Cardiac fibroblast (primary cell): ENCODE data around the gene CDK5.

Experiments used
- DNase-seq, 2 donors: peaks; one replicate each; pipeline versions ENCODE4 v3.0.0 to v3.0.0-alpha.2; 2010; ENCODE audit warnings: low read depth in 2 of 2
- H3K4me3 ChIP-seq, 2 donors: replicated peaks in 1 of 2; 1 replicate in 1 of 2; 2 replicates in 1 of 2; pipeline ENCODE4 v1.5.1; 2011; ENCODE audit warnings: low read depth in 2 of 2, low read length in 2 of 2, mild to moderate bottlenecking in 2 of 2, moderate library complexity in 1 of 2
- CTCF ChIP-seq: IDR thresholded peaks from one replicate; pipeline ENCODE4 v1.5.1; 2011; ENCODE audit warnings: low read depth, mild to moderate bottlenecking, low read length, inconsistent platforms

Gene CDK5

GRCh38 chr7:151086802-151087244, 29.1 kb upstream of the CDK5 start:
- DNase-seq = peak in 1 of 2 donors; percentile 47
- H3K4me3 ChIP-seq = peak overlapping the region; percentile 74 to 81
- no peak for TF ChIP-seq CTCF

- DNase-seq = peak; percentile 66 to 81
- no peak for TF ChIP-seq CTCF
- H3K4me3 ChIP-seq = peak within 1 kb of the TSS; percentile 74 to 81
Observed at GRCh38 chr7:151085691-151086620, 28.3 kb upstream of the CDK5 start, which contains the start of gene AGAP3. AGAP3 (plus strand) TSS chr7:151086475; CDS start chr7:151086742, 267 bp downstream.

- TF ChIP-seq CTCF = no peak
- H3K4me3 ChIP-seq = peak overlapping the region in 1 of 2 donors; percentile 53
- DNase-seq = peak in 1 of 2 donors; percentile 37
Observed at GRCh38 chr7:151085329-151085690, 27.6 kb upstream of the CDK5 start.

- no peak for DNase-seq
- TF ChIP-seq CTCF = no peak
- peak overlapping the region; percentile 73 to 76 for H3K4me3 ChIP-seq
Observed at GRCh38 chr7:151083824-151084160, 26.1 kb upstream of the CDK5 start.

- peak; percentile 46 to 61 for DNase-seq
- no peak for TF ChIP-seq CTCF
- peak within 1 kb of the TSS; percentile 73 to 76 for H3K4me3 ChIP-seq
Observed at GRCh38 chr7:151083071-151083823, 25.6 kb upstream of the CDK5 start, which contains the start of gene TMUB1. TMUB1 (minus strand) TSS chr7:151083493; CDS start chr7:151082563, 930 bp downstream.

GRCh38 chr7:151082141-151083070, 24.7 kb upstream of the CDK5 start:
- DNase-seq = no peak
- peak overlapping the region; percentile 73 to 76 for H3K4me3 ChIP-seq
- TF ChIP-seq CTCF = no peak
